Activated CD8-positive, alpha-beta memory T cell treated with anti-CD3 and anti-CD28 coated beads, Interleukin-2, amount 50 U/mL, for 24 hours (primary cell): ENCODE results near the gene GLB1L3.

Experiments
- DNase-seq: peaks from one replicate; pipeline ENCODE4 v3.0.0-alpha.2; 2020; ENCODE audit errors: extremely low read depth

Gene GLB1L3, protein sequence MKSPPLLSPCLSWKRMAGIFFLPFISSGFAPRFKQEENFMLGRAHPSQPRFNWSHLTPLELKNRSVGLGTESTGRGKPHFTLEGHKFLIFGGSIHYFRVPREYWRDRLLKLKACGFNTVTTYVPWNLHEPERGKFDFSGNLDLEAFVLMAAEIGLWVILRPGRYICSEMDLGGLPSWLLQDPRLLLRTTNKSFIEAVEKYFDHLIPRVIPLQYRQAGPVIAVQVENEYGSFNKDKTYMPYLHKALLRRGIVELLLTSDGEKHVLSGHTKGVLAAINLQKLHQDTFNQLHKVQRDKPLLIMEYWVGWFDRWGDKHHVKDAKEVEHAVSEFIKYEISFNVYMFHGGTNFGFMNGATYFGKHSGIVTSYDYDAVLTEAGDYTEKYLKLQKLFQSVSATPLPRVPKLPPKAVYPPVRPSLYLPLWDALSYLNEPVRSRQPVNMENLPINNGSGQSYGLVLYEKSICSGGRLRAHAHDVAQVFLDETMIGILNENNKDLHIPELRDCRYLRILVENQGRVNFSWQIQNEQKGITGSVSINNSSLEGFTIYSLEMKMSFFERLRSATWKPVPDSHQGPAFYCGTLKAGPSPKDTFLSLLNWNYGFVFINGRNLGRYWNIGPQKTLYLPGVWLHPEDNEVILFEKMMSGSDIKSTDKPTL

DNA sequence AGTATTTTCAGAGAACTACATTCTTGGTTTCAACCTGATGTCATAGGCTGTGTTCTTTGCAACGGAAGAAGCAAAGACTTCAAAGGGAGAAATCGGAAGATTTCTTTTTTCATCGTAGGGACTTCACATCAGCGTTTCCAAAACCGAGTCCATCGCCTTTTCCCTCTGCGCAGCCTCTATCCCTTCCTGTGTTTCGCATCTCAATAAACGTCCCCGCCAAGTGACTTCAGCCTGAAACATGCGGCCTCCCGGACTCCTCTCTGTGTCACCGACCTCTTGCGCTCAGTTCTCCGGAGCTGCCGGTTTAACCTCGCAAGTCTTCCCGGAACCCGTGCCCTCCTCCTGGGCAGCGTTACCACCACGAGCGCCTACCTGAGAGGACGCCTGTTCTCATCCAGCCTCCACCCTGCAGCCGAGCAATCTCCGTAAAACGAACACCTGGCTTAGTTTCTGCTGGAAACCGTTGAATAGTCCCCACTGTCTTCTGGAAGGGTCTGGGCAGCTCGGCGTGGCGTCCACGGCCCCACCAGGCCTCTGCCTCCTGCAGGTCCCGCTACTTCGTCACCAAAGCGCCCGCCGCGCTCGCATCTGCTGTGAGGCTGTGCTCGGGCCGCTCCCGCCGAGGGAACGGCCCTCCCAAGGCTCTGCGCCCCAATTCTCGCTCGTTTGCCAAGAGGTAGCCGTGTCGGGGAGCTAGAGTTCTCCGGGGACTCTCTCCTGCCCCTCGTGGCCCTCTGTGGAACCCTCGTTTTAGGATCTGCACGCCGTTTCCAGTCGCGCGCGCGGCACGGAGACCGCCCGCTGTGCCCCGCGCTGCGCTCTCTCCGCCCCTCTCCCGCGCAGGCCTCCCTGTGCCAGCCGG, at the start of gene GLB1L3:
GLB1L3 (plus strand) TSS at position 846 of the 862 bp plus-strand sequence. CDS start 362 bp downstream, outside the sequence.
- DNase-seq: peak; percentile 62

DNA sequence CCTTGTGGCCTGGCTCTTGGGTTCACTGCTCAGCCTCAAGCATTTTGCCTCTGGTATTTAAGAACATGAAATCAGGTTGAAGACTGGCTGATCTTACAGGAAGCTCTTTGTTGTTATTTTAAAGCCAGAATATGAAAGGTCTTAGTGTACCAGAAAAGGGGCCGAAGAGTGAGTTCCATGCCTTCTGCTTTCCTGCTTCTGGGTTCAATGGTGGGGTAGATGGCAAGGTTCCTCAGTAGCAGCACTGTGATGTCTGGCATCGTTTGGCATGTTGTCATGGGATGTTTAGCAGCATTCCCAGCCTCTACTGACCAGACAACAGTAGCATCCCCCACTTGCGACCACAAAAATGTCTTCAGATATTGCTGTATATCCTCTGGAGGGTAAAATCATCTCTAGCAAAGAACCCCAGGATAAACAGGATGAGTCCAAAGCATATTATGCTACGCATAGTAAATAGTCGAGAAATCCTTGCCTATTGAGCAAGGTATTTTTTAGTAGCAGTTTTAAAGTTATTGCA, 49.3 kb upstream of the GLB1L3 start:
- DNase-seq: no peak

DNA sequence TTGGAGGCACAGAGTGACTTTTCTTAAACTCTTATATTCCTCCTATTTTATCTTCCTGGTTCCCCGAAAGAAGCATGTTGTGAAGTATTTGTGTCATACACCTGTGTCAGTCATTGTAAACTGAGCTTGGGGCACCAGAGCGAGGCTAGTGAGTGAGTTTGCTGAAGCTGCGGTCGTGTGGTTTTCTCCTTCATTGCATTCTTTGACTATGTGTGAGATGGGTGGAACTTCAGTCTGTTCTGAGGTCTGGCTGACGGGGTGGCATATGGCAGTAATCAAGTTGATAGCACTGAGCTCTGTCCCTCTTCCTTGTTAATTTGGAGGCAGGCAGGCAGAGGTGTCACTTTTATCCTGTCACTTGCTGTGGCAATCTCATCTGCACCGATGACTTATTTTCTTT, 47.6 kb upstream of the GLB1L3 start:
- no peak for DNase-seq

DNA sequence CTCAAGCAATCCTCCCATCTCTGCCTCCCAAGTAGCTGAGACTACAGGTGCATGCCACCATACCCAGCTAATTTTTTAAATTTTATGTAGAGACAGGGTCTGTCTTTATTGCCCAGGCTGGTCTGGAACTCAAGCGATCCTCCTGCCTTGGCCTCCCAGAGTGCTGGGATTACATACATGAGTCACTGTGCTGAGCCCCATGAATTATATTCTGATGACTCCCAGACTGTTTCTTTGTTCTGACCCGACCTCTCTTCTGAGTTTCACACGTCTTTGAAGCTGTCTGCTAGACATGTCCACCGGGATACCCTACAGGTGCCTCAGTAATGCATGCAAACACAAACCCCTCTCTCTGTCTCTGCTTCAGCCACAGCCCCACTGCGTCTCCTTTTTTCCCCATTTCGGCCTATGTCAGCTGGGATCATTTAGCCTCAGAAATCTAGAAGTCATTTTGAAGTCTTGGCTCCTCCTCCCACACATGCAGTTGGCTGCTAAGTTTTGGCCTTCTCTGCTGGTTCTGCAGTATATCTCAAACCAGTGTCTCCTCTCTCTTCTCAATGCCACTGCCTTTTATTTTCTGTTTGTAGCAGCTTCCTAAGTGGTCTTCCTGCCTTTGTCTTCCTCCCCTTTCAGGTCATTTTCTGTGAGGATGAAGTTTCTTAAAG, 46.9 kb upstream of the GLB1L3 start:
- DNase-seq: no peak

DNA sequence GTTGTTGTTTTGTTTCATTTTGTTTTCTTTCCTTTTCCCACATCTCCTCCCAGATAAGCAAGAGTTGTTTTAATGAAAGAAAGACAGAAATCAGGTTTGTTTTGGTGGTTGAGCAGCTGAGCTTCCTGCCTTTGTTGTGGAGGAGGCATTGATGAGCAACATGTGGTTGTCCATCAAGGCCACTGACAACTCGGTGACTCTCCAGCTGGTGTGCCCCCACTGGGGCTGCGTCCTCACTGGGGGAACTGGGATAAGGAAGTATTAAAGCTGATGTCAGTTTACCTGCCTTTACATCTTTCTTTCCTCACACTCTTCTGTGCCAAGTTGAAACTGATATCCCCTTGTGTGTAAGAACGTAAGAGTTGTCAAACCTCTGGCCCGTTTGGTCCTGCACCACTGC, 45.8 kb upstream of the GLB1L3 start:
- DNase-seq: no peak

DNA sequence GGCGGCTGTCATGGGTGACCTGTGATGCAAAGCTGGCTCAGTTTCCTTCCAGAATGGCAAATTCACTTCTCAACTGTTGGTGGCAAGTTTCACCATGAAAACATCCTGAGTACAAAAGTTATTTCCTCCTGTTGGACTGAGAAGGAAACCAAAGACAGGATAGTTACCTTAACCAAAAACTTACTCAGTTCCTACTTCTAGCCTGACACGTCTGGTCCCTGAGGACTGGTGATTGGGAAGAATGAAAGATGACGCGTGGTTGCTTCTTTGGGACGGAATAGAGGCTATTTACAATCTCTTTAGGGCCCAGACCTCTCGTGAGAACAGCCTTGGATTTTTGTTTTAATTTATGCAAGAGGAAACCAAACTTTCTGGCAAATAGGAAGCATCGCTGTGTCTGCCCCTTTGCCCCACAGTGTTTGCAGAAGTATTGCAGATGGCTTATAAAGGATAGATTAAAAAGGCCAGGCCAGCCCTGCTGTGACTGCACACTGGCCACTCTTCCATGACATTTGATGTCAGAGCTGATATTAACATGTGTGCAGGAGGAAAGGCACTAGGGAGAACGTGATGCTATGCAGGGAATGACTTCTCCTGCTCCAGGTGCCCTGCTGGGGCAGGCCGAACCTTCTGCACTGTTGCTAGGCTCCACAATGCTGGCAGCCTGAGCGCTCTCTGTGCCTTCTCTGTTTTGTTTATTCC, 44.1 kb upstream of the GLB1L3 start:
- no peak for DNase-seq

DNA sequence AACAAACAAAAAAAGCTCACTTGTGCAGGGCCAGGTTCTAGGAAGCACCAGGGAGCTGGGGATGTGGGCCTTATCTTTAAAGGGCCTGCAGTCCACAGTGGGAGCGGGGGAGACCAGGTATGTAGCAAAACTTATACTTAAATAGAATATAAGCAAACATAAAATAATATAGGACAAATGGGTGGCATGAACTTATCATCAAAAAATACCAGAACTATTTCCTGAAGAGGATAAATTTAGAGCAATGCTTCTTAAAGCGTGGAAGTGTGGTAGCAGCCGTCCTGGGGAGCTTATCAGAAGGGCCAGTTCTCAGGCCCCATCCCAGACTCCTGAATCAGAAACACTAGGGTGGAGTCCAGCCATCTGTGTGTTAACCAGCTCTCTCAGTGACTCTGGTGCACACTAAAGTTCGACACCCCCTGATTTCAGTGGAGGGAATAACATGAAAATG, 42.4 kb upstream of the GLB1L3 start:
- no peak for DNase-seq

DNA sequence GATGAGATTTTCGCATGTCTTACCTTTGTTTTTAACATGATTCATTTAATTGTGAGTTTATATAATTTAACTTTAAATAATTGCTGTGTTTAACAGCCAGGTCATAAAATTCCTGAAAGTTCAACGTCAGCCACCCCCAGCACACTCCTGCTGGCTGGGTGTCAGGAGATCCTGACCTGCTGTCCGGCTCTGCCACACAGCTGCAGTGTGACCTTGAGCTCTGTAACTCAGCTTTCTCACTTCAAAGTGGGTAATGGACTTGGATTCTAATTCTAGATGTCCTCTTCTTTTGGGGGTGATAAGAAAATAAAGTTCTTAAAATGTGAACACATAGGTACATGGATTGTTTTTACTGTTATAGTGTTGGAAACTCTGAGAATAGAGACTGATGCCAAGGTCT, 40.8 kb upstream of the GLB1L3 start:
- no peak for DNase-seq

DNA sequence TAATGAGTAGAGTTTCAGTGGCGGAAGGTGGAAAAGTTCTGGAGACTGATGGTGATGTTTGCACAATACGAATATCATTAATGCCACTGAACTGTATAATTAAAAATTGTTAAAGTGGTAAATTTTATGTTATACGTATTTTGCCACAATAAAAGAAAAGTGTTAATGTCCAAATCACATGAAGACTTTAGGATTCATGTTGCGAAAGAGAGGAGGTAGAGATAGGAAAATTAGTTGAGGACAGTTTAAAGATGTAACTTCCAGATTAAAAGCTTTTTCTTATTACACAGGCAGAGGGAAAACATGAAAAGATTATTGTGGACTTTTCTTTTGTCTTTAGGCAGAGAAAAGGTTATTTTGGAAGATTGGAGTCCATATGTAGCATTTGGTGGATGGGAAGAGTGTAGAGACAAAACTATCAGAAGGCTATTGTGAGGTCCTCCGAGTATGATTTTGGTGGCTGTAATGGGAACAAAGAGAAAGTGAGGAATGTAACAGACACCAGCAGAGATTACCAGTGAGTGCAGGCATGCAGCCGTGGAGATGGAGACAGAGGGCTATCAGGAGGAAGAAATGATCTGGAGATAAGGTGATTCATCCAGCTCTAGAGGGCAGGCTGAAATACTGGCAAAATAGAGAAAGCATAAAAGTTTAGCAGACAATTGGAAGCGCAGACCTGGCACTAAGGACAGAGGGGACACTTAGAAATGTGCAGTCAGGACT, 39.2 kb upstream of the GLB1L3 start:
- DNase-seq: no peak

DNA sequence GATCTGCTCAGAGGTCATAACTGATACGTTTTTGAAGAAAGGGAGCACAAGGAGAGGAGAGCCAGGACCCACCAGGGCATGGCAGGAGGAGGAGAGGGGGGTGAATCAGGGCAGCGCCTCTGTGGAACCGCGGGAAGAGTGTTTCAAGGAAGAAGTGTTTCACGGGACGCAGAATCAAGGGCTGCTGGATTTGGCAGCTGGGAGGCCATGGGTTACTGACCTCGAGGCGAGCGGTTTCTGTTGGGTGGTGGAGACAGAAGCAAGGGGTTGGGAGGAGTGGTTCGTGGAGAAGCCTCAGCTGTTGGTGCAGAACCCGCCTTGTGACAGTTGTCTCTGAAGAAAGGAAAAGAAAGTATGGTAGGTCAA, 38.6 kb upstream of the GLB1L3 start:
- DNase-seq: no peak

DNA sequence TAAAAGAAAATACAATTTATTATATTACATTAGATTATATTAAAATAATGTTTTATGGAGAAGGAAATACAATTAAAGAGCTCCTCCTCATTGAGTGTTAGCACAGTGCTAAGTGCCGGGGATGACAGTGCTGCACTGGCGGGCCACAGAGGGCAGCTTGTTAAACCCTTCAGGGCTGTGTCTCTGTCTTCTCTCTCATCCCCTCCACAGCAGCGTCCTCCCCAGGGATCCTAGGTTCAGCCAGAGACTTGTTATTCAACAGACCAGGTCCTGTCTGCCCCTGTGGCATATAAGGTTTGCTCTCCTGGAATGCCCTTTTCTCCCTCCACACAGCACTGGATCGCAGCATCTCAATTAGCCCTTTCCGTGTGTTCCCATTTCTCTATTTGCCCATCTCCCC, 37.2 kb upstream of the GLB1L3 start:
- no peak for DNase-seq

DNA sequence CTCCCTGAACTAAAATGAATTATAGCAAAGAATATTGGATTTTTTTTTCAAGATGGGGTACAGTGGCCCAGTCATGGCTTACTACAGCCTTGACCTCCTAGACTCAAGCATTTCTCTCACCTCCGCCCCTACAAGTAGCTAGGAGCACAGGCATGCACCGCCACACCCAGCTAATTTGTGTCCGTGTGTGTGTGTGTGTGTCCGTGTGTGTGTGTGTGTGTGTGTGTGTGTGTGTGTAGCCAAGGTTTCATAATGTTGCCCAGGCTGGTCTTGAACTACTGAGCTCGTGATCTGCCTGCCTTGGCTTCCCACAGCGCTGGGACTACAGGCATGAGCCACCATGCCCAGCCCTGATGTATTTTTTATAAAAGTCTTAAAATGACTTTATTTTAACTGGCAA, 35.6 kb upstream of the GLB1L3 start:
- no peak for DNase-seq

DNA sequence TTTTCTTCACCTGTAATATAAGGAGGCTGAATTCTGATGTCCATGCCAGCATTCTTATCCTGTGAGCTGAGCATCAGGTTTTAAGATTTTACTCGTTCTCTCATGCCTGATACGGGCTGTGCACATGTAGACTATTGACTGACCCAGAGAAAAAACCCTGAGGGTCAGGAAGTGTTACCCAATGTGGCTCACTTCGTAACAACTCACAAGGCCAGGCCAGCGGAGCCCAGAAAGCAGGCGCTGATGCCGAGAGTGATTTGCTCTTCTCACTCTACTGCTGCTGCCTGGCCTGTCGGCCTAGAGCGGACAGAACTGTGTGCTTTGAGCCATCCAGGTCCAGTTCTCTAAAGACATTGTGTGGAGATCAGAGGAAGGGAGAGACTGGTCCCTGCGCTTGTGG, 33.8 kb upstream of the GLB1L3 start:
- no peak for DNase-seq

DNA sequence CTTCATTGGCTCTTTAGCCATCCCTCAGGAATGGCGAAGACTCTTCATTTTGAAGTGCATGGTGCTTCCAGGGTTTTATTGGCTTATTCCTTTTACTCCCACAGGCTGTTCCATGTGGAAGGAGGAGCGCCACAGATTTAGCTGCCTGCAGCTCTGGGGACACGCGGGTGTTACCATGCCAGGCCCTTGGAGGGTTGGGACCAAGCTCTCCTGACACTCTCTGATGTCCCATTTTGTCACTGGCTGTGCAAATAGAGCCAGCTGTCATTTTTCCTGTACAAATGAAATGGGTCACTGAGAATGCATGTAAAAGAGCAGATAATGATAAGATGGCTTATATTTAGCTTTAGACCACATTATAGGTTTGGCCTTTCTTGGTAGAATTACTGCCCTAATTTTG, 32.3 kb upstream of the GLB1L3 start:
- DNase-seq: no peak

DNA sequence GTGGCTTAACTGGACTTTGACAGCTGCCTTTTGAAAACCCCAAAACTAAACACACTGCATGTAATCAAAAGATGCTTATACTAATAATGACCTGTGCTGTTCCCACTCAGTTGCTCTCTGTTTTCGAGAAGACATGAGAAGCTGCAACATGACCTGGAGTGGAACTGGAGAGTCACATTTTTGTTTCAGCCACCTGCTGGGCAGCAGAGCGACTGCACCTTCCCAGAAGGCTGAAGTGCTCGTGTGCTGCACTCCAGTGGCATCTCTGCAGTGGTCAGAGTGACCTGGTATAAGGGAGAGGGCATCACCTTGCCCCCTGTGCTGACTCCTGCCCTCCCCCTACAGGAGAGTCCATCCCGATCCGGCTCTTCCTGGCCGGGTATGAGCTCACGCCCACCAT, 31.6 kb upstream of the GLB1L3 start:
- no peak for DNase-seq

DNA sequence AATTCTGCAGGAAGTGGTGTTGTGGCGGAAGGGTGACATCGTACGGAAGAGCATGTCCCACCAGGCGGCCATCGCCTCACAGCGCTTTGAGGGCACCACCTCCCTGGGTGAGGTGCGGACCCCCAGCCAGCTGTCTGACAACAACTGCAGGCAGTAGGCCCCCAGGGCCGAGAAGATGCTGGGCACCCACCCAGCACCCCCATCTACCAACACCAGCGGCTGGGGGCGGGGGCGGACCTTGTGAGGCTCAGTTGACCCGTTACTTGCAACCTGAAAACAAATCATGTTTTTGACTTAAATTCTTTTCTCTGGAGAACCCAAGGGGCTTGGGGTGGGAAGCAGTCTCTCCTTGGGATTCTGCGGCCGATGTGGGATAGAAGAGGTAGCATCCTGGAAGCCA, 30.7 kb upstream of the GLB1L3 start:
- DNase-seq: no peak

DNA sequence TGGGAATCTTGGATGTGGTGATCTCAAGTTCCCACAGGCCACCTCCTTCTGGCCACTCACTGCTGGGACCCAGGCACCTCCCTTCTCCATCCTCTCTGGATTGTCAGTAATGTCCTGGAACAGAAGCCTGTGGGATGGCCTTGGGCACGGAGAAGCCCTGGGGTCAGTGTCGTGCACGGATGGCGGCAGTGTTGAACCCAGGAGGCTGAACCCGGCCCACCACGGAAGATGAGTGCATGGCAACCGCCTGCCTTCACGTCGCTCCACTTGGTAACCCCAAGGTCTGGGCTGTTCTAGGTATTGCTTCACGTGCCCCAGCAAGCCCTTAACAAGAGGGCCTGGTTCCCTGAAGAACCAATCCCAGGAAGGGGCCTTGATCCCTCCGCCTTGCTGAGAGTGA, 30.1 kb upstream of the GLB1L3 start:
- DNase-seq: no peak

DNA sequence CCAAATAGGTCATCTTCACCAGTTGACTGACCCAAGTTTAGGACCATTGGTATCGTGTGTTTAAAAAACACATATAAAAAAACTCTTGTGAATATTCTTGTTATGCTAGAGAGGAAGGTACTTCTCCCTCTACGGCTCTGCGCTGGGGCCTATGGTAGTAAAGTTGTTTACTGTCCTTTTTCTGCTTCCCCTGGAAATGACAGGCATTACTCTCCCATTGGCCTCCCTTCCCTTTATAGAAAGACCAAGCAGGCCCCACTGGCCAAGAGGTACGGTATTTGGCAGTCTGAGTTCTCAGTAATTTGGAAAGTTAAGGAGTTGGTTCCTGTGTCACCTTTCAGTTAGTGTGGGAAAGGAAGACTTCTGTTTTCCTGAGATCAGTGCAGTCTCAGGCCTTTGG, 29.5 kb upstream of the GLB1L3 start:
- no peak for DNase-seq

DNA sequence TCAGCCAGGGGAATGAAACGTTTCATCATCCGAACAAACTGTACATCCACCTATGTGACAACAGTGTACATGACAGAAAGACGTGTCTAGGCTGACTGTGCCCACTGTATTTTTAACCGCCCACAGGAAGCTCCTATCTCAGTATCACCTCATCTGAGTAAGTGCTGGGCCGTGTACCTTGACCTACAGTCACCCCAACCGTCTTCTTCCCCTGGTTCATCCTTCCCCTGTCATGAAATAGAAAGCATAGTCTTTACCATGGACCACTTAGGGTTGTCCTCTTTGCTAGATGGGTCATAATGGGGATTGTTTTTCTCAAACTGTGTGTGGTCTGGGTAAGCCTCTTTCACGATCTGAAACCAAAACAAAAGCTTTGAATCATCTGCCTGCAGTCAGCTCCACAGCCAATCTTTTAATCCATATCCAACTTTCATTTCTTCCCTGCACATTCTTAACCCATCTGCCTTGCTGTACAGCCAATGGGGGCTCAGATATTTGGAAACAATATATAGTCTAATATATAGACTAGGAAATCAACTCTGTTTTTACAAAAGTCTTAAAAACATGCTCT, 27.2 kb upstream of the GLB1L3 start:
- DNase-seq: no peak

DNA sequence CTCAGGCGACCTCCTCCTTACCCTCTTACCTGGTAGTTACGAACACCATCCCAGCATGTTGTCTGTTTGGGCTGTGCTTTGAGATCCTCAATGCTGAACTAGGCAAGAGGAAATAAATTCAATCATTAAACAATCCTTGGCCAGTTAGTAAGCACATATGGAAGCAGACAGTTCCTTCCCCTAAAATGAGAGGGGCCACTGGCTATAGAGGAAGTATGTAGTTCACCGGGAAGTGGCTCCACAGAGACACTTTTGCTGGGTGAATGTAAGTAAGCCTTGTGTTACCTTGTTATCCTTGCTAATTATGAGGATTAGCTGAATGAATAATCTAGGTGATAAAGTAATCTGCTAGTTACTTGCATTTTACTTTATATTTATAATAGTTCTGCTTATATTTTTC, 25.9 kb upstream of the GLB1L3 start:
- no peak for DNase-seq
